ENCODE results near the gene MON1A. TPM values are rescaled to one million over a fixed set of nuclear protein-coding genes. Genes with fewer than 3 reads are reported as not detected.

The MON1A gene
- total and polyA plus RNA-seq, 2 experiments from 2014 or later = 6.4 to 12.1 TPM

GRCh38 chr3:49859576-49860305, 69.9 kb downstream of the MON1A start (continued):
- TF ChIP-seq ZNF462 (CRISPR knock-in tag; IDR thresholded peaks at IDR 0.05) (no peak), JUNB (IDR thresholded peaks at IDR 0.05; ENCODE audit: unreplicated experiment) (no peak)

Small RNA genes within 50 kb of the gene (small RNA-seq; reads per million reads assigned to genes)
- not detected for gene RN7SL217P (ENCODE audit: low replicate concordance)

Other genes starting within 250 kb of the MON1A start
- 8.7 and 11.1 TPM in 2 replicates for gene MST1, start 240.3 kb downstream of the MON1A start, total RNA-seq (2014; rRNA removed; shearing (Covaris generic))
- gene MST1, start 240.3 kb downstream of the MON1A start, polyA plus RNA-seq (2016; fragmentation: Nextera tagmentation; extraction: Ambion mirVana) = 5.0 and 5.9 TPM in 2 replicates
- gene RNF123, start 240.3 kb downstream of the MON1A start, total RNA-seq (2014; rRNA removed; shearing (Covaris generic)) = 24.4 and 32.5 TPM in 2 replicates
- 13.2 and 14.6 TPM in 2 replicates for gene RNF123, start 240.3 kb downstream of the MON1A start, polyA plus RNA-seq (2016; fragmentation: Nextera tagmentation; extraction: Ambion mirVana)
- gene AMIGO3, start 210.1 kb downstream of the MON1A start, total RNA-seq (2014; rRNA removed; shearing (Covaris generic)) = 8.2 and 10.4 TPM in 2 replicates
- gene AMIGO3, start 210.1 kb downstream of the MON1A start, polyA plus RNA-seq (2016; fragmentation: Nextera tagmentation; extraction: Ambion mirVana) = 2.9 and 3.5 TPM in 2 replicates
- 29.4 and 36.1 TPM in 2 replicates for gene GMPPB, start 205.9 kb downstream of the MON1A start, total RNA-seq (2014; rRNA removed; shearing (Covaris generic))
- 7.8 and 10.2 TPM in 2 replicates for gene GMPPB, start 205.9 kb downstream of the MON1A start, polyA plus RNA-seq (2016; fragmentation: Nextera tagmentation; extraction: Ambion mirVana)
- 35.5 and 38.4 TPM in 2 replicates for gene IP6K1, start 143.3 kb downstream of the MON1A start, total RNA-seq (2014; rRNA removed; shearing (Covaris generic))
- gene IP6K1, start 143.3 kb downstream of the MON1A start, polyA plus RNA-seq (2016; fragmentation: Nextera tagmentation; extraction: Ambion mirVana) = 8.3 and 10.7 TPM in 2 replicates
- gene CDHR4, start 129.9 kb downstream of the MON1A start, total RNA-seq (2014; rRNA removed; shearing (Covaris generic)) = 0.24 TPM in 1 of 2 replicates, not detected in the other
- 0.26 and 0.28 TPM in 2 replicates for gene CDHR4, start 129.9 kb downstream of the MON1A start, polyA plus RNA-seq (2016; fragmentation: Nextera tagmentation; extraction: Ambion mirVana)
- 4.0 and 4.9 TPM in 2 replicates for gene INKA1, start 126.5 kb downstream of the MON1A start, total RNA-seq (2014; rRNA removed; shearing (Covaris generic))
- 3.7 and 5.0 TPM in 2 replicates for gene INKA1, start 126.5 kb downstream of the MON1A start, polyA plus RNA-seq (2016; fragmentation: Nextera tagmentation; extraction: Ambion mirVana)
- gene UBA7, start 115.9 kb downstream of the MON1A start, total RNA-seq (2014; rRNA removed; shearing (Covaris generic)) = 0.14 and 0.50 TPM in 2 replicates
- gene UBA7, start 115.9 kb downstream of the MON1A start, polyA plus RNA-seq (2016; fragmentation: Nextera tagmentation; extraction: Ambion mirVana) = 0.40 and 0.50 TPM in 2 replicates
- 13.4 and 15.3 TPM in 2 replicates for gene TRAIP, start 73.2 kb downstream of the MON1A start, total RNA-seq (2014; rRNA removed; shearing (Covaris generic))
- 16.6 and 19.5 TPM in 2 replicates for gene TRAIP, start 73.2 kb downstream of the MON1A start, polyA plus RNA-seq (2016; fragmentation: Nextera tagmentation; extraction: Ambion mirVana)
- gene CAMKV, start 59.9 kb downstream of the MON1A start, total RNA-seq (2014; rRNA removed; shearing (Covaris generic)) = 80.1 and 83.0 TPM in 2 replicates
- gene CAMKV, start 59.9 kb downstream of the MON1A start, polyA plus RNA-seq (2016; fragmentation: Nextera tagmentation; extraction: Ambion mirVana) = 32.7 and 38.3 TPM in 2 replicates
- gene MST1R, start 25.9 kb downstream of the MON1A start, total RNA-seq (2014; rRNA removed; shearing (Covaris generic)) = 3.7 and 4.4 TPM in 2 replicates
- 1.8 and 3.9 TPM in 2 replicates for gene MST1R, start 25.9 kb downstream of the MON1A start, polyA plus RNA-seq (2016; fragmentation: Nextera tagmentation; extraction: Ambion mirVana)
- 62.0 and 66.6 TPM in 2 replicates for gene RBM6, start 10.3 kb upstream of the MON1A start, total RNA-seq (2014; rRNA removed; shearing (Covaris generic))
- gene RBM6, start 10.3 kb upstream of the MON1A start, polyA plus RNA-seq (2016; fragmentation: Nextera tagmentation; extraction: Ambion mirVana) = 76.2 and 97.6 TPM in 2 replicates
- 111 and 130 TPM in 2 replicates for gene RBM5, start 159.1 kb upstream of the MON1A start, total RNA-seq (2014; rRNA removed; shearing (Covaris generic))
- 31.8 and 44.9 TPM in 2 replicates for gene RBM5, start 159.1 kb upstream of the MON1A start, polyA plus RNA-seq (2016; fragmentation: Nextera tagmentation; extraction: Ambion mirVana)
- 32.6 and 67.6 TPM in 2 replicates for gene SEMA3F, start 225.5 kb upstream of the MON1A start, total RNA-seq (2014; rRNA removed; shearing (Covaris generic))
- gene SEMA3F, start 225.5 kb upstream of the MON1A start, polyA plus RNA-seq (2016; fragmentation: Nextera tagmentation; extraction: Ambion mirVana) = 2.3 and 2.8 TPM in 2 replicates

Measured in GM23338 (cell line).